ENCODE results near the gene LATS2. TPM values are rescaled to one million over a fixed set of nuclear protein-coding genes. Genes with fewer than 3 reads are reported as not detected.

Gene LATS2
- 1 to 10 TPM; 1.7 to 8.4 TPM for total RNA-seq

DNA sequence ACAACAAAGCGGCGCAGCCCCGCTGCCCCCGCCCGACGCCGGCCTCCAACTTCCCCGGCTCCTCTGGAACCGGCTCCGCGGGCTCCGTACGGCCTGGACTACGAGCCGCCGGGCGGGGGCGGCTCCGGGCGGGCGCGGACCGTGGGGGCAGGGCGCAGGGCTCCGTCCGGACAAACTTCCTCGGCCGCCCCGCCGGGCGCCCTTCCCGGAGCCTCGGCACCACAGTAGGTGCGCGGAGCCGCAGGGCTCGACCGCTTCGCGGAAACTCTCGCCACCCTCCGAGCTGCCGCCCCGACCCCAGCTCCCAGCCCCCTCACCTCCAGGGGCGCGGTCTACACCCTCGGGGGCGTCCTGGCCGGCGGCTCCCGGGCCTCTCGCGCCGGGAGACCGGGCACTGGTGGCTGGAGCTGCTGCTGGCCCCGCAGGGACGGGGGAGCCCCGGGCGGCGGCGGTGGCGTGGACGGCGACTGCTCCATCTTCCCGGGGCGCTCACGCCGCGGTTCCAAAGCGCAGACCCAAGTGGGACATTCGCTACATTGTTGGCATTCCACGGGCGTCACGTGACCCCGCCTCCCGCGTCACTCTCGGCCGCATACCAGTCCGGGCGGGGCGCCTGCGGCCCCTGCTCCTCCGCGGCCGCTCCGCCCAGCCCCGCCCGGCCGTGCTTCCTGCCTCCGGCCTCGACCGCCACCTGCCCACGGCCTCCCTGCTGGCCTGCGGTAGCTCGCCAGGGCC lies at the start of gene LATS2:
Gene LATS2 (minus strand): TSS at position 558 of the 735 bp plus-strand sequence. CDS start 15,560 bp downstream, outside the sequence.
- Mint-ChIP-seq H3K27ac (peak within 1 kb of the TSS; percentile 26 to 67), H3K9me3 (no peaks in the 10 kb centered on the region), H3K36me3 (no peaks in the 10 kb centered on the region)
- peak; percentile 79 to 94 for ATAC-seq
- DNase-seq (ENCODE audit: low spot score in 2 of 2), result peak; percentile 41 to 86

DNA sequence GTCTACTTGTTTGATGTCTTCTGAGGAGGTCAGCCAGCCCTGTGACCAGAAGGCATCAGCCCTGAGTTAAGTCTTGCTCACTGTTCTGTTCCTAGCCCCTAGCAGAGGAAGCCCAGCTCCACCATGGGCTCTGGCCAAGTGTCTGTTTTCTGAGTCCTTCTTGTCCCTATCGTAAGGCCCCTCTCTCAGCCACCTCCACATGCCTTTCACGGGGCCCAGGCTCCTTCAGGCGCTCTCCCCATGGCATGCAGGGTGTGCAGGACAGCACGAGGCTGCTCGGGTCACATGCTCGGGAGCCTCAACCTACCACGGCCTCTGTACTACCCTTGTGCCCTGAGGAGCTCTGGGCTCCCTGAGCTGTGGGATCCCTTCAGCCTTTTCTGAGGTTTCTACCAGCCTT lies 47.8 kb upstream of the LATS2 start:
- Mint-ChIP-seq H3K36me3 (no peaks in the 10 kb centered on the region), H3K9me3 (no peaks in the 10 kb centered on the region), H3K27ac (no peak overlapping the region)
- no peak for ATAC-seq
- DNase-seq (ENCODE audit: low spot score in 2 of 2), result no peak

- Mint-ChIP-seq H3K27ac (no peak overlapping the region), H3K9me3 (no peaks in the 10 kb centered on the region), H3K36me3 (no peaks in the 10 kb centered on the region)
- ATAC-seq (no peak), DNase-seq (ENCODE audit: low spot score in 2 of 2) (no peak)
Observed at GRCh38 chr13:21106089-21106488, 44.7 kb upstream of the LATS2 start.

DNA sequence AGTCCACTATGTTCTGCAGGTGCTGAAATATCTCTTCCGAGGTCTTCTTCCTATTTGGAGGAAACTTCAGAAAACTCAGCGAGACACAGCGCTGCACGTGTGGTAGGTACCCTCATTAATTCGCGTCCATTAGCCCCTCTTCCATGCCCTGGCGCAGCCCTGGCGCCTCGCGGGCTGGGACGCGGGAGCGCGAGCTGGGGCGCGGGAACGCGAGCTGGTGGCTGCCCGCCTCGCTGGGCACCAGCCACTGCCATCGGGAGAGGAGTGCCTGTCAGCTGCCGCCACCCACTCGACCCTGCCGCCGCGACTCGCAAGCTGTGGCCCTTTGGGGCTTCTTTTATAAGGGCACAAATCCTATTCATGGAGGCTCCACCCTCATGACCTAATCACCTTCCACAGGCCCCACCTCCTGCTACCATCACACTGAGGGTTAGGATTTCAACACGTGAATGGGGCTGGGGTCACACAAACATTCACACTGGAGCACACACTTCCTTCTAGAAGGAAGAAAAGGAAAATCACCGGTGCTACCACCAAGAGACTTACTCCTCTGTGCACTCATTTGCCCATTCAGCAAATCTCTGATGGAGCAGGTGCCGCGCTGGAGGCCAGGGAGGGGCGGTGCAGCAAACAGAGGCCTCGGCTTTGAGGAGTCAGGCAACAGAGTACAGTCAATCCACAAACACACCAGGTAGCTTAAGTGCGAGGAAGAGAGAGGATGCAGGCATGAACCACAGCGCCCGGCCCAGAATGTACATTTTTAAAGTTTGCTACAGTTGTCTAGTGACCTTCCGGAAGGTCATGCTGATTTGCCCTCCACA lies 43.0 kb upstream of the LATS2 start:
- DNase-seq (ENCODE audit: low spot score in 2 of 2), result no peak
- no peak overlapping the region for H3K27ac Mint-ChIP-seq
- H3K36me3 Mint-ChIP-seq, result no peaks in the 10 kb centered on the region
- no peak for ATAC-seq
- H3K9me3 Mint-ChIP-seq, result no peaks in the 10 kb centered on the region

GRCh38 chr13:21101865-21102576 lies 40.6 kb upstream of the LATS2 start:
- Mint-ChIP-seq H3K36me3 (no peaks in the 10 kb centered on the region), H3K27ac (no peak overlapping the region), H3K9me3 (no peaks in the 10 kb centered on the region)
- no peak for DNase-seq (ENCODE audit: low spot score in 2 of 2)
- no peak for ATAC-seq

GRCh38 chr13:21100994-21101757 lies 39.8 kb upstream of the LATS2 start:
- Mint-ChIP-seq H3K9me3 (no peaks in the 10 kb centered on the region), H3K27ac (no peak overlapping the region), H3K36me3 (no peaks in the 10 kb centered on the region)
- ATAC-seq (no peak), DNase-seq (ENCODE audit: low spot score in 2 of 2) (no peak)

DNA sequence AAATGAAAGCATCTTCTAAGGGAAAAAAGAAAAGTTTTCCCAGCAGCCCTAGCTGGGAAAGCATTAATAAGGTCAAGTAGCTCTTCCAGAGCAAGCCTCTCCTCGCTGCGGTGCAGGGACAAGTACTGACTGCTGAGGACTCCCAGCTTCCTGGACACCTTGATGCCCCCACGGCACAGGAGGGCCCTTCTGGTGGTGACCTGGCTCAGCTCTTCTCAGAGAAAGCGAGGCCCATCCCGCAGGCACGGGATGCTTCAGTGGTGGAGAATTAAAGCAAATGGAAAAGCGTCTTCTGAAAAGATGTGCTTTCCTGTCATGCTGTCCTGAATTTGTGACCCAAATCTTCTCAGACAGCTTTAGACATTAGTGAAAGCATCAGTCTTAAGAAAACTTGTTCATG lies 38.8 kb upstream of the LATS2 start:
- DNase-seq (ENCODE audit: low spot score in 2 of 2) (no peak), ATAC-seq (no peak)
- Mint-ChIP-seq H3K36me3 (no peaks in the 10 kb centered on the region), H3K27ac (no peak overlapping the region), H3K9me3 (no peaks in the 10 kb centered on the region)

GRCh38 chr13:21095311-21095710 lies 33.9 kb upstream of the LATS2 start:
- DNase-seq (ENCODE audit: low spot score in 2 of 2) (no peak), ATAC-seq (no peak)
- Mint-ChIP-seq H3K9me3 (no peaks in the 10 kb centered on the region), H3K36me3 (no peaks in the 10 kb centered on the region), H3K27ac (no peak overlapping the region)

DNA sequence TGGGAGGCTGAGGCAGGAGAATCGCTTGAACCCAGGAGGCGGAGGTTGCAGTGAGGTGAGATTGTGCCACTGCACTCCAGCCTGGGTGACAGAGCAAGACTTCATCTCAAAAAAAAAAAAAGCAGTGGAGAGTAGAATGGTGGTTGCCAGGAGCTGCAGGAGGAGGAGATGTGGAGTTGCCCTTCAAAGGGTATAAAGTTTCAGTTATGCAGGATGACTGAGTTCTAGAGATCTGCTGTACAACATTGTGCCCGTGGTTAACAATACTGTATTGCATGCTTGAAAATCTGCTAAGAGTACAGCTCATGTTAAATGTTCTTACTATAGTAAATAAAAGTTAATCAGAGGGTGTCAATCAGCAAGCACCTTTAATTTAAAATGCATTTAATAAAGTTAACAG lies 28.4 kb upstream of the LATS2 start:
- Mint-ChIP-seq H3K36me3 (no peaks in the 10 kb centered on the region), H3K27ac (peak overlapping the region in 1 of 2 donors; percentile 46), H3K9me3 (no peaks in the 10 kb centered on the region)
- ATAC-seq (peak; percentile 68 to 84), DNase-seq (ENCODE audit: low spot score in 2 of 2) (no peak)

DNA sequence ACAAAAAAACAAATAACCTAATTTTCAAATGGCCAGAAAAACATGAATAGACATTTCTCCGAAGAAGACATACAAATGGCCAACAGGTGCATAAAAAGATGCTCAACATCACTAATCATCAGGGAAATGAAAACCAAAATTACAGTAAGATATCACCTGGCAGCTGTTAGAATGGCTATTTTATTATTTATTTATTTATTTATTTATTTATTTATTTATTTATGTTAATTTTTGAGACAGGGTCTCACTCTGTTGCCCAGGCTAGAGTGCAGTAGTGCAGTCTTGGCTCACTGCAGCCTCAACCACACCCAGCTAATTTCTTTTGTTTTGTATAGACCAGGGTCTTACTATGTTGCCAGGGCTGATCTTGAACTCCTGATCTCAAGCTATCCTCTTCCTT lies 27.1 kb upstream of the LATS2 start:
- Mint-ChIP-seq H3K9me3 (no peaks in the 10 kb centered on the region), H3K27ac (no peak overlapping the region), H3K36me3 (no peaks in the 10 kb centered on the region)
- ATAC-seq, result no peak
- no peak for DNase-seq (ENCODE audit: low spot score in 2 of 2)

DNA sequence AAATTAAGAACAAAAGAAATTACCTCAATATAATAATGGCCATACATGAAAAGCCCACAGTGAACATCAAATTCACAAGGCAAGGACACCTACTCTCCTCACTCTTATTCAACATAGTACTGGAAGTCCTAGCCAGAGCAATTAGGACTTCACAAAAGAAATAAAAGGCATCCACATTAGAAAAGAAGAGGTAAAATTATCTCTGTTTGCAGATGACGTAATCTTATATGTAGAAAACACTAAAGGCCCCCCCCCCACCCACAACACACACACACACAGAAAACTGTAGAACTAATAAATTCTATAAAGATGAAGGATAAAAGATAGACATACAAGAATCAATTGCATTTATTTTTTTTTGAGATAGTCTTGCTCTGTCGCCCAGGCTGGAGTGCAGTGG lies 25.5 kb upstream of the LATS2 start:
- no peaks in the 10 kb centered on the region for H3K36me3 Mint-ChIP-seq

DNA sequence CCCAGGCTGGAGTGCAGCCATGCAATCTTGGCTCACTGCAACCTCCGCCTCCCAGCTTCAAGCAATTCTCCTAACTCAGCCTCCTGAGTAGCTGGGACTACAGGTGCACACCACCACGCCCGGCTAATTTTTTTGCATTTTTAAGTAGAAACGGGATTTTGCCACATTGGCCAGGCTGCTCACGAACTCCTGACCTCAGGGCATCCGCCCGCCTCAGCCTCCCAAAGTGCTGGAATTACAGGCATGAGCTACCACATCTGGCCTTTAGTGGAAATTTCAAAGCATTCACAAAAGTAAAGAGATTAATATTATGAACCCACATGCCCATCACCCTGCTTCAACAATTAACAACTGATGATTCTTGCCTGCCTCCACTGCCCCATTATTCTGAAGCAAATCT lies 20.5 kb upstream of the LATS2 start:
- no peaks in the 10 kb centered on the region for H3K36me3 Mint-ChIP-seq
- H3K27ac Mint-ChIP-seq, result no peak overlapping the region
- ATAC-seq, result no peak
- DNase-seq (ENCODE audit: low spot score in 2 of 2), result no peak
- no peaks in the 10 kb centered on the region for H3K9me3 Mint-ChIP-seq

More for the DNA sequence above, 25.5 kb upstream of the LATS2 start:
- DNase-seq (ENCODE audit: low spot score in 2 of 2) (no peak), ATAC-seq (no peak)
- Mint-ChIP-seq H3K9me3 (no peaks in the 10 kb centered on the region), H3K27ac (no peak overlapping the region)

DNA sequence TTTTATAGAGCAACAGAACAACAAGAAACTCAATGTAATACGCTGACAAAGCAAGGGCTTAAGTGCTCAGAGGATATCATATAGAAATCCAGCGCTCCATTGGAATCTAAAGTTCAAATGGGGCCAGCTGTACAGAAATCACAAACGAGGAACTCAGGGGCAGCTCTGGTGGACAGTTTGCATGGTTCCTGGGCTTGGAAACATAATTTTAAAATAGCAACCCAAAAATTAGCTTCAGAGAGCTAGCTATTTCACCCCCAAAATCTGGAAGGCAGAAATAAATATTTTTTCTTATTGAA lies 19.2 kb upstream of the LATS2 start:
- no peak for ATAC-seq
- Mint-ChIP-seq H3K27ac (no peak overlapping the region), H3K9me3 (no peaks in the 10 kb centered on the region), H3K36me3 (no peaks in the 10 kb centered on the region)
- no peak for DNase-seq (ENCODE audit: low spot score in 2 of 2)

DNA sequence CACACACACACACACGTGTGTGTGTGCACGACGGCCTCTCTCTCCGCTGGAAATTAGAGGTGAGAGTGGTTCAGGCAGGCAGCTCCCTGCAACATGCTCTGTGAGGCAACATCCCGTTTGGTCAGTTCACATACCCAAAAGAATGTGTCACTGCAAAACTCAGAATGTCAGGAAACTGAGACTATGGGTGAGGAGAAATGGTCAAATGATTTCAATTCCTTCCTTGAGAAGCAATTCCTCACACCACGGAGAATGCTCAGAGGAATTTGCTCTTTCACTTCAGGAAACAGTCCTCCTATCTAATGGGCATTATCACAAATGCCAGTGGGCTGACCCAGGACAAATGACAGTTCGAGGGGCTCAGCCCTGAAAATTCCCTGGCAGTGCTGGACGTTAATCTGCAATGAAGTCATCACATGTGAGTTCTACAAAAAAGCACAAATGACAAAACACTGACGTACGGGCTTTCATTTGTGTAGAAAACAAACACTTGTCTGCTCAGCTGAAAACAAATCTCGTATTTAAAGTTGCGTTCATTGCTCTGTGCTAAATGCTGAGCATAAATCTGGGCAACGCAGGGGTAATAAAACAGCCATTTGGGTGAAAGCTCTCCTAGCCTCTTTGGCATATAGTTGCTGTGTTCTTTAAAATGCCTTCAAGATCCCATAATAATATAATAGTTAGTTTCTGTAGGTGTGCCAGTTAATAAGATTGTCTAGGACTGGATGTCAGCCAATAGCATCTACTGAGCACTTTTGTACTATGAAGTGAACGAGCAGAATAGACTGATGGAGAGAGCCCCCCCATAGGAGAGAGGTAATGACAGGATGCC lies 18.6 kb upstream of the LATS2 start:
- no peaks in the 10 kb centered on the region for H3K36me3 Mint-ChIP-seq

DNA sequence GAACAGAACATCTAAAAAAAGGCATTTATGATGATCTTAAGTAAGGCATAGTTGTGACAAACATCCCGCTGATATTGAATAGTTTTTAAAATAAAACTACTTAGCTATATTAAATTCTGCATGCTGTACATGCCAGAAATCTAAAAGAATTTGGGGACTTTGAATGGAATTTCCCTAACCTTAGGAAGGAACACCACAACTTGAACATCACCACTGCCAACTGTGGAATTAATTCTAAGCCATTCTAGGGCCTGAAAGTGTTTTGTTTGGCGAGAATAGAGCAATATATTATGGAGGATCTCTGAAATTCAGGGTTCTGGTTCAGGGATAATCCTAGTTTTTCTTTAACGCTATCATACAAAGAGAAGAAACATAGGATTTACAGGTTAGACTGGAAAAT lies 17.8 kb upstream of the LATS2 start:
- no peak overlapping the region for H3K27ac Mint-ChIP-seq
- no peaks in the 10 kb centered on the region for H3K36me3 Mint-ChIP-seq
- peaks cover 0 to 5% of the 10 kb centered on the region in 2 donors for H3K9me3 Mint-ChIP-seq
- DNase-seq (ENCODE audit: low spot score in 2 of 2), result no peak
- no peak for ATAC-seq

More for the DNA sequence above, 18.6 kb upstream of the LATS2 start:
- Mint-ChIP-seq H3K9me3 (no peaks in the 10 kb centered on the region), H3K27ac (no peak overlapping the region)
- no peak for DNase-seq (ENCODE audit: low spot score in 2 of 2)
- ATAC-seq, result no peak

DNA sequence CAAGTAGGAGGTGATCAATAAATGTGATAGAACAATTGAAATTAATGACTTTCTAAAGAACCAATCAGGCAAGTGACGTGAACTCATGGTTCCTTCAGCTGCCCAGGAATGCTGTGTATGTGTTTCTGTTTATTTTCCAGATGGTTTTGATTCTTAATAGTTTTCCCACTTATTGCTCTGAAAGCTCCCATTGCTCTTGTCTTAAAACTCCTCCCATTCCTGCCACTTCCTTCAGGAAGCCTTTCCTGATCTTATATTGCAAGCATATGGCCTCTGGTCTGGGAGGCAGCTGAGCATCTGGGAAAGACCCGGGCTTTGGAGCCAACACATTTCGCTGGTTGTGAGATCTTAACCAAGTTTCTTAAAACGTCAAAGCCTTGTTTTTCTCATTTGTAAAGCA lies 17.1 kb upstream of the LATS2 start:
- Mint-ChIP-seq H3K9me3 (peaks cover 0 to 5% of the 10 kb centered on the region in 2 donors), H3K36me3 (no peaks in the 10 kb centered on the region), H3K27ac (no peak overlapping the region)
- DNase-seq (ENCODE audit: low spot score in 2 of 2), result no peak
- no peak for ATAC-seq
